ENCODE results near the gene DGAT2L6.

Gene DGAT2L6, protein sequence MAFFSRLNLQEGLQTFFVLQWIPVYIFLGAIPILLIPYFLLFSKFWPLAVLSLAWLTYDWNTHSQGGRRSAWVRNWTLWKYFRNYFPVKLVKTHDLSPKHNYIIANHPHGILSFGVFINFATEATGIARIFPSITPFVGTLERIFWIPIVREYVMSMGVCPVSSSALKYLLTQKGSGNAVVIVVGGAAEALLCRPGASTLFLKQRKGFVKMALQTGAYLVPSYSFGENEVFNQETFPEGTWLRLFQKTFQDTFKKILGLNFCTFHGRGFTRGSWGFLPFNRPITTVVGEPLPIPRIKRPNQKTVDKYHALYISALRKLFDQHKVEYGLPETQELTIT

DNA sequence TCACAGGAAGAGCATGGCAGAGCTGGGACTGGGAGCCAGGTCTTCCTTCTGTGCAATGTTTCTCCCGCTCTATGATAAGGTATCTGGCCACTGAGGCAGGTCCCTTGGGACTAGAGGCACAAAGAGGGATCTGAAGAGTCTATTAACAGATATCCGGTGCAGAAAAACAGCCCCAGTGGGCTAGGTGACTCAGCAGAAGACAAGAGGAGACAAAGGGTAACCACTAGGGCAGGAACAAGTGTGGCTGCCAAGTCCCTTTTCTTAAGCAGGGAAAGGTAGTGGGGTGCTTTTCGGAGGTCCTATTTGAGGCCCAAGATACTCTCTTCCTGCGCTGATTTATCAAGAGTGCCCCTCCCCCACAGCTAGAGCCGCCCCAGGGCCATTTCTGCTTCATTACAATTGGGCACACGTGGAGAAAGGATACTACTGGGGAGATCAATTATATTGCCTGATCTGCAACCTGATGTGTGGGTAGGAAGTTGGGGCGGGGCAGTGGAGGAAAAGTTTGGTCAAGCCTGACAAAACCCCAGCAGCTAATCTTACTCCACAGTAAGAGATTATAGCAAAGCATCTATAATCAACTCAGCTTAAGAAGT lies at the start of gene DGAT2L6:
Gene DGAT2L6 (plus strand): TSS at position 546 of the 596 bp plus-strand sequence. CDS start 100 bp downstream, outside the sequence.
- no peak for DNase-seq (ENCODE audit: low spot score)

DNA sequence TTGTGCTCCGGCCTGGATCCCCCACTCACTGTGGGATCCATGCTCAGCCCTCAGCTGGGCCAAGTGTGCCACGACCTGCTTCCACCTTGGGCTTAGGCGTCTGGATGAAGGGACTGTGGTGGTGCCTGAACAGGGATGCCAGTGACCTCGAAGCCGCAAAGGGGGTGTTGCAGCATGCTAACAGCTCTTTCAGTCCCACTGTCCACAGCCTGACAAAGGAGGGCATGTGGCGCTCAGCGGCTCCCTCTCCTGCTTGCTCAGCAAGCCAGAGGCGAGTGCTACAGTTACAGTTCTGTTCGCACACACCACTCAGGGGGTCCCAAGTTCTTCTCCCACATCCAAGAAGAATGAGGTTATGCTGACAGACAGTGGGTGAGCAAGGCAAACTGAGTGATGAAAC lies 49.2 kb upstream of the DGAT2L6 start:
- no peak for DNase-seq (ENCODE audit: low spot score)

DNA sequence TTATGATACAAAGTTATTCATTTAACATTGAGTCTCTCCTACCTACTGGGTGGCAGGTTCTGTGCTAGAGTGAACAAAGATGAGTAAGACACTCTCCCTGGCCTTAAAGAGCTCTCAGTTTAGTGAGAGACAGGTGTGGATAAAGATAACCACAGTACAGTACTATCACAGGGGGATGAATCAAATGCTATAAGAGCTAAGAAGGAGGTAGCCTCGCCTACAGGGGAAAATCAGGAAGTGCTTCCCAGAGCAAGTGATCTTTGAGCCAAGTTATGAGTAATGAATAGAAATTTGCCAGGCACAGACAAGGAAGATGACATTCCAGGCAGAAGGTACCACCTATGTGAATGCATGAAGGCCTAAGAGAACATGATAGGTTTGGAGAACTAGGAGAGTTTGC lies 47.5 kb upstream of the DGAT2L6 start:
- no peak for DNase-seq (ENCODE audit: low spot score)

DNA sequence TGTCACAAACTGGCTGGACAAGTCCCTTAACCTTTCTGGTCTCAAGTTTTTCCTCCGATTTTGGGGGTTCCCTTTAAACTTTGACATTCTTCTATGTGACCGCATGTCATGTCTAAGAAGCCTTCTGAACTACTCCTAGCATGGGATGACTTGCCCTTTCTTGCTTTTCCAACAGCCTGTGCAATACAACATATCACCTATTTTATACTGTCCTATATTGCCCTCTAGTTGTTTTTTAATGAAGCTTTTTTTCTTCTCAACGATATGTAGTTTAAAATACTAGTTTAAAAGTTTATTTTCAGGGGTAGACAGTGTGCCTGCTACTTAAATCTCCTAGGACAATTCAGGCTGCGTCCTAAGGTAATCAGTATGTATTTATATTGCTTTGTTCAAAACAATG lies 45.1 kb upstream of the DGAT2L6 start:
- no peak for DNase-seq (ENCODE audit: low spot score)

DNA sequence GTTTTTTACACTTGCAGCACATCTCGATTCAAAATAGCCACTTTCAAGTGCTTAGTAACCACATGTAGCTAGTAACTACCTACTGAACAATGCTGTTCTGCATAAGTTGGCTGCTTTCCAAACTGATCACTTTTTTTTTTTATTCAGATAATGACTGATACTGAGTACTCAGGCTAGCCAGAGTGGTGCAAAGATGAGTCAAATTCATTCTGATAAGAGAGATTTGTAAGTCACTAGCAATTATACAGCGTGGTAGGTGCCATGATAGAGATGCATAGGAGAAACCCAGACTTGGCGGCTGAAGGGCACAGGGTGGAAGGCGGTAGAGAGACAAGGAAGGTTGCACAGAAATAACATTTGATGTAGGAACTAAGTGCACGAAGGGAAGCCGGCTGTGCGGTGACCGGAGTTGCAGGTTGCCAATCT lies 44.4 kb upstream of the DGAT2L6 start:
- no peak for DNase-seq (ENCODE audit: low spot score)

DNA sequence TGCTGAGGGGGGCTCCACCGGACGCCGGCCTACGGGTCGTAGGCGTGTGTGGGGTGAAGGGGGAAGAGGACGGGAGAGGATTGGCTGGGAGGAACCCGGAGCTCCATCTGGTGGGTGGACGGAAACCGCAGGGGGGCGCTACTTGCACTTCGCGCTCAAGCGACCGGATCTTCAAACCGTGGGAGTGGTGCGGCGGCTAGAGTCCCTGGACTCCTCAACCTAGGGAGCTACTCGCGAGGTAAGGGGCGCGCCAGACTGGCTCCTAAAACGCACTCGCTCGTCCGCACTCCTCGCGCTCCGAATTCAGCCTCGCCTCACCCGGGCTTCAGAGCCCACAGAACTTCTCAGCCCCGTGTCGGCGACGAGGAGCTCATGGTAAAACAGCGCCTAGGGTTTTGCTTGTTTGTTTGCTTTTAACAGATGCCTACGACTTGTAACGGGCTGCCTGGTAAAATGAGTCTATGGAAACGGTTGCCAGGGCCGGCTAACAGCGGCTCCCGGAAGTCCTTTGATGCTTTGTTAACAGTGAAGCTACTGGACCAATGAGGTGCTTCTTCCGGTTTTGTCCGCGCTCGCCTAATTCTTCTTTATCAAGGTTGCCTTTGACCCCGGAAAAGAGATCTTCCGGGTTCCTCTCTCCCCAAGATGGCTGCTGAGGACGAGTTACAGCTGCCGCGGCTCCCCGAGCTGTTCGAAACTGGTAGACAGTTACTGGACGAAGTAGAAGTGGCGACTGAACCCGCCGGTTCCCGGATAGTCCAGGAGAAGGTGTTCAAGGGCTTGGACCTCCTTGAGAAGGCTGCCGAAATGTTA lies 43.8 kb upstream of the DGAT2L6 start, which contains the start of gene IGBP1:
Gene IGBP1 (plus strand): TSS at position 145 of the 813 bp plus-strand sequence. CDS start 501 bp downstream, at position 646.
- DNase-seq (ENCODE audit: low spot score), result peak; percentile 81

DNA sequence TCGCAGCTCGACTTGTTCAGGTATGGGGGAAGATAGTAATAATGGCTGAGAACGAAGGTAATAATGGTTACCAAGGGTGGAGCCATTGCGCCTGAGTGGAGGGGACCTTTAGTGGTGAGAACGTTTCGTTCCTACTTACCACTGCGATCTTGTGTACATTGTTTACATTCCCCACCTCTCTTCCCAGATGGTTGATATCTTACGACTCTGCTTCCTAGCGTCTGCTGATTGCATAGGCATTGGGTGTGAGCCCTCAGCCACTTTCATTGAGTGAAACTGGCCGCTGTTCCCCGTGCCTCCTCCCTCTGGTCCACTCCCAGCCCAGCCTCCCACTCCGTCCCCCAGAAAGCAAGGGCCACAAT lies 43.2 kb upstream of the DGAT2L6 start:
- DNase-seq (ENCODE audit: low spot score), result no peak

DNA sequence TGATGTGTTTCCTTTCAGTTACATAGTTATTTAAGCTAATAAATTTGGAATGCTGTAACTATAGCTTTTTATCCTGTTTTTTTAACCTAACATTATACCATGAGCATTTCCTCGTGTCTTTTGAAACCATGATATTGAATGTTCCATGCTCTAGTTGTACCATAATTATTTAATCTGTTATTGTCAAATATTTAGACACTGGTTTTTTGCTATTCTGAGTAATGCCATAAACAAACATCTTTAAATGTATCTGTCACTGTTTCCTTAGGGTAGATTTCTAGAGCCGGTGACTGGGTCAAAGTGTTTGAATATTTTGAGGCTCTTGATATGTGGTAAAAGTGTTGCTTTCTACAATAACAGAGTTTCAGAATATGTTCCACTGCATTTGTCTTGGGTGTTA lies 38.7 kb upstream of the DGAT2L6 start:
- no peak for DNase-seq (ENCODE audit: low spot score)

DNA sequence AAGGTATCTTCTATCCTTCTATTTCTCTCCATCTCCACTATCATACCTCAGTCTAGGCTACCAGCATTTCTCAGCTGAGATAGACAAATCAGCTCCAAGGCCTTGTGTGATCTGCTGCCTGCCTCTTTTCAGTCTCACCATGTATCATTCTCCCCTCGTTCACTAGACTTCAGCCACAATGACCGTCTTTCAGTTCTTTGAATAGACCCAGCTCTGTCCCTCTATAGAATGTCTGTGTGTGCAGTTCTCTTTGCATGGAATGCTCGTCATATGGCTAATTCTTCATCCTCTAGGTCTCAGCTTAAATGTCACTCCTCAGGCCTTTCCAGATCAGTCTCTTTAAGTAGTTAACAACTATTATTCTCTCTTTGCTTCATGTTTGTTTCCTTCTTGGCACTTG lies 37.5 kb upstream of the DGAT2L6 start:
- no peak for DNase-seq (ENCODE audit: low spot score)

DNA sequence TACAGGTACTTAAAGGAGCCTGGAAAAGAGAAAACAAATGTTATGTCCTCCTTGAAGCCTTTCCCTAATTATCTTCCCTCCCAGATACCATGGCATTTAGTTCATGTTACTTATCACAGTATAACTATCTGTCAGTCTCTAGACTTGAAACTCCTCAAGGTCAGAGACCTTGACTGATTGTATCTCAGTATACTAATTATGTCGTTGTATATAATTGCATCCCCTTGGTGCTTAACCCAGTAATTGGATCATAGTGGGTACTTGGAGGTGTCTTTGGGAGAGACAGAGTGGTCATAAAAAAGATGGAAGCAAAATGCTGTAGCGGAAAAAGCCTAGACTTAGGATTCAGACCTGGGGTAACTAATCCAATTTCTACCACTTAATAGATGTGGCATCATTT lies 35.9 kb upstream of the DGAT2L6 start:
- no peak for DNase-seq (ENCODE audit: low spot score)

DNA sequence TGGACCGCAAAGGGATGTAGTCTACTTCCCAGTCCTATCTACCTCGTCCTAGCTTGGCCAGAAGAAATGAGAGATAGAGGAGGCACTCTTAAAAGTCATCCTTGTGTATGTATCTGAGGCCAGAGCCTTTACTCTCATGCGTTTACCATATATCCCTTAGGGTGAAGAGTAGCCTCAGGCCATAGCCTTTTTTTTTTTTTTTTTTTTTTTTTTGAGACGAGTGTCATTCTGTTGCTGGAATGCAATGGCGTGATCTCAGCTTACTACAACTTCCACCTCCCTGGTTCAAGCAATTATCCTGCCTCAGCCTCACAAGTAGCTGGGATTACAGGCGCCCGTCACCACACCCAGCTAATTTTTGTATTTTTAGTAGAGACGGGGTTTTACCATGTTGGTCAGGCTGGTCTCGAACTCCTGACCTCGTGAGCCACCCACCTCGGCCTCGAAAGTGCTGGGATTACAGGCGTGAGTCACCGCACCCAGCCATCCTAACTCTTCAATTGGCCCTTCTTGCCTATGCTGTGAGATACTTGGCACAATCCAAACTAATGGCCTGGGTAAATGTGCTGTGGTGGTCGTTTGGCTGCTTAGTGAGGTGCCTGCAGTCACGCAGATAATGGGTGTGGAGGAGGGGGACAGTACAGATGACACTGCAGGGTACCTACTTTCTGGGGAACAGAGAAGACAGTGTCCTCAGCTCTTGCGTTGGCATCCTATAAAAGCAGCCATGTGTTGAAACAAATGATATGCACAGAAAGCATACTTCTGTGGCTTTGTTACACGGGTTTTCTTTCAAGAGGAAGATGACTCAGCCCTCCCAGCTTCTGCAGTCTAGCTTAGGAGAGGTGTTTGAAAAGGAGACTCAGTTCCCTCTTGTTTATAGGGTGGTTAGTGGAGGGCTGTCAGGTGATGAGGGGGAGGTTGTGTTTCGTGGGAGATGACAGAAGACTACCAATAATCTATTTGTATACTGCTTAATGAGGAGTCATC lies 10.4 kb upstream of the DGAT2L6 start:
- no peak for DNase-seq (ENCODE audit: low spot score)

DNA sequence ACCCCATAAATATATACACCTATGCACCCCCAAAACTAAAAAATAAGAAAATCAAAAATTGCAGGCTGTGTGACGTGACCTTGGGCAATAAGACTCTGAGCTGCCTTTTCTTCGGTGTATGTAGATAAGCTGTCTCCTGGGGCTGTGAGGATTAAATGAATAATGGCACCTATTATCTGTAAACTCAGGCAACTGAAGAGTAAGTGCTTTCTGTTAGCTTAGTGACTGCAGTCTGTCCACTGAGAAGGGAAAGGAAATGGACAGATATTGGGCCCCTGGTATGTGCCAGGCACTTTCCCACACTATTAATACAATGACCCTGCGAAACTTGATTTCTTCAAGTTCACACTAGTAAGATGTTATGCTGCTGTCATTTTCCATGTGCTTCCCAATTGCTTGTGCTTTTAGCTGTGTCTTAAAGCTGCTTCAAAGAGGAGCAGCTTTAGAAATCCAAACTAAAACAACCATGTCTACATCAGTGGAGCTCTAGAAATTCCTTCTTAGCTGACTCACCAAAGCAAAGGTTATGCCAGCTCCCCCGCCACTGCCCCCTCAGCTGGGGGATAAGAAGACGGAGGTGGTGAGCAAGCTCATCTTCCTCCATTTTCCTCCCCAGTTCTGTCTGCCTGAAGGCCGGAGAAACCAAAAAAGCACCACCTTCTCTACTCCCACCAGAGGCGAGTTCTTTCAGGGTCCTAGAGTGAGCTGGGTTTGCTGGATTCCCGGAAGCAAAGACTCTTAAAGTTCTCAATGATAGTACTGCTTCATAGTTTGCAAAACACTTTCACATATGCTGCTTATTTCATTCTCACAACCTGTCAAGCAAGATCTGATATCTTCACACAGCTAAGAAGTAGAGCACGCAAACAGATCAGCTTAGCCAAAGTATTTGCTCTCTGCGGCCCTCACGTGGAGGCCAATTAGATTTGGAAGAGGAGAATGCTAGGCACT lies 8.8 kb upstream of the DGAT2L6 start:
- DNase-seq (ENCODE audit: low spot score), result no peak

DNA sequence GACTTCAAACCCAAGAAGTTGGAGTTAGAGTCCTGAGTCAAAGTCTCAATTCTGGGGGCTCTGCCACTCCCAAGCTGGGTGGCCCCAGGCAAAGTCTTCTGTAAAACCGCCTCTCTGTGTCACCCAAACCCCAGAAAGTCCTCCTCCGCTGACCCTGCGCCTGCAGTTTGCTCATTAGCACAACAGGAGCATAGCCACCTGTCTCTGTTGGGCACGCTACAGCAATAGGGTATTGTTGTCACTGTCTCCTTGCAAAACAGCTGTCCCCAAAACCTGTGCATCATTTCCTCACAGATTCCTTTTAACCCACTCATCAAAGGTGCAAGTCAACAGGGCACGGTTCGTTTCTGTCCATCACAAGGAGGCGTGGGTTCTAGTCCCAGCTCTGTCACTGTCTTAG lies 8.0 kb upstream of the DGAT2L6 start:
- no peak for DNase-seq (ENCODE audit: low spot score)

DNA sequence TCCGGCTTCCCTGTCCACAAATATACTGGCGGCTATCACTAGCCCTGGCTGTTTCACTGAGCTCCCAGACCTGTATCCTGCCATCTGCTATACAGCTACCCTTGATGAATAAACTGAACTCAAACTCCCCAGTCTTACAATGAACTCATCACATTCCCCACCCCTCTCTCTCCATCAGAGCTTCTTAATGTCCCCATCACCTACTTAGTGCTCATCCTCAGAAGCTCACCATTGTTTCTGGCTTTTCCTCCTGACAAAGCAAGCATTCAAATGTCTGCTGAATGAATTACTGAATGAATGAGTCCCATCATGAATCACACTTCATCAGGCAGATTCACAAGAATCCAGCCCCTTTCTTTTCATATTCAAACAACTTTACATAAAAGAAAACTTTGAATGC lies 5.7 kb upstream of the DGAT2L6 start:
- no peak for DNase-seq (ENCODE audit: low spot score)

DNA sequence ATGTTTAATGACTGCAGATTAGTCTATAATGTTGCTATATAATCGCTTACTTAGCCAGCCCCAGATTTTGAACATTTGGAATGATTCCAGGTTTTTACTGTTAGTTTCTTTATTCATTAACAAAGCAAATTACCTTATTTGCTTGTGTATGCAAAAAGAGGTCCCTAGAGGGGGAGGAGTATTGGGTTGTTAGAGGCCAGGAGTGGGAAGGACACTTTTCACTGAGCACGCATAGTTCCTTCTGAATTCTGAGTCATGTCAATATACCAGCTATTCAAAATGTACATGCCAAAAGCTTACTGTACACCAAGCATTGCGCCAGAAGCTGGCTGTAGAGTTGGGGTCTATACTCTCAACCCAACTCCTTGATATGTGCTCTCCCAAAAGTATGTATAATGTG lies 5.1 kb upstream of the DGAT2L6 start:
- no peak for DNase-seq (ENCODE audit: low spot score)

DNA sequence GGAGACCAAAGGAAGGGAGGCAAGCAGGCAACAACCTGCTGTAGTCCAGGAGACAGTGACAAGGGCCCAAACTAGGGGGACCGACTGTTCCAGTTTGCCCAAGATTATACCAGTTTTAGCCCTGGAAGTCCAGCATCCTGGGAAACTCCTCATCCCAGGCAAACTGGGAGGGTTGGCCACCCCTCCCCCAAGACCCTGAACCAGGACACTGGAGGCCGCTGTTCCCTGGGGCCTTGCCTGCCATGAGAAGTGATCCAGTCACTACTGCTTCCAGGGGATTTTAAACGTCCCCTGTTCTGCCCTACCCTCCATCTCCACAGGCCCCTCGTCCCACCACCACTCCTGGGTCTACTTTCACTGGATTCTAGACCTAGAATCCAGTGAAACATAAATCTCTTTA lies 4.3 kb upstream of the DGAT2L6 start:
- no peak for DNase-seq (ENCODE audit: low spot score)

DNA sequence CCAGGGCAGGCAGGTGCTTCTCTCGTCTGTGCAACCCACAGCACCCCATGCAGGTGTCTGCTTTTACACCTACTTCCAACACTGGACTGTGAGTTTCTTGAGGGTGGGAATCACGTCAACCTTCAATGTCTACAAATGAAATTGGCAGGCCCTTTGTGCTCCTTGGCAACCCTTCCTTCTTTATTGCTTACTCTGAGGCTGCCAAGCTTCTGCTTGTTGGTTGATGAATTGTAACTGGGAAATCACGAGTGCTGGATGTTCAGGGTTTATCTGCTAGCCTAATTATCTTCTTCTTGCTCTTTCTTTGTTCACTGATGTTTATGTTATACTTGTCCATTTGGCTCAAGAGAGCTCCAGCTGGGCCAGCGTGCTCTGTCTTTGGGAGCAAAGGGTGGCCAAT lies 2.5 kb upstream of the DGAT2L6 start:
- no peak for DNase-seq (ENCODE audit: low spot score)

DNA sequence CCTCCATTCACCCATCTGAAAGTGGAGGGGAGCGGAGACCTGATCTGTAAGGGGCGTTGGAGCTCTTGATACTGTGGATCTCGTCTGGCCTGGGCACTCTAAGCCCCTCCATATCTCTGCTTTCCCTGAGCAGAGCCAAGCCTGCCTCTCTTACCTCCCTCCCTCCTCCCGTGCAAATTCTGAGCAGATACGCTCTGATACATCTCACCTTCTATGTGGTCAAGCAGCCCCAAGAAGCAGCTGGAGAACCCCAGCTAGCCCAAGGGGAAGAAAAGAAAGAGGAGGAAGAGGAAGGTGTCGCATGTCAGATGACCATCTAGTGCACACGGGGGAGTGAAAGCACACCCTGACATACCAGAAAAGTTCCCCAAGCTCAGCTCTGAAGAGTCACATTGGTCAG lies 1.9 kb upstream of the DGAT2L6 start:
- DNase-seq (ENCODE audit: low spot score), result no peak

DNA sequence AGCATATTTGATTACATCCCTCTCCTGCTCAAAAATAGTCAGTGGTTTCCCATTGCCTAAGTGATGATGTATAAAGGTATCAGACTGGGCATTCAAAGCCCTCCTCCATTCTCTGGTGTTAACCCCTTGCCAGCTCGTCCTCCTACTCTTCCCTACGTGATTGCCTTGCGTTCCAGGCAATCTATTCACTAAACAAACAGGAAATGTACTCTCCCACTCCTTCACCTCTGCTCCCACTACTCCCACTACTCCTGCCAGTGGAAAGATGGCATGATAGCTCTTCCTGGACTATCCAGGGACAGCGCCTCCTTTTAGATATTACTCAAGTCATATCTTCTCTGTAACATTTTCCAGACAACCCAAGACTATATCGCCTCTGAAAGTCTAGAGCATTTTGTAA lies 5.8 kb downstream of the DGAT2L6 start:
- no peak for DNase-seq (ENCODE audit: low spot score)

DNA sequence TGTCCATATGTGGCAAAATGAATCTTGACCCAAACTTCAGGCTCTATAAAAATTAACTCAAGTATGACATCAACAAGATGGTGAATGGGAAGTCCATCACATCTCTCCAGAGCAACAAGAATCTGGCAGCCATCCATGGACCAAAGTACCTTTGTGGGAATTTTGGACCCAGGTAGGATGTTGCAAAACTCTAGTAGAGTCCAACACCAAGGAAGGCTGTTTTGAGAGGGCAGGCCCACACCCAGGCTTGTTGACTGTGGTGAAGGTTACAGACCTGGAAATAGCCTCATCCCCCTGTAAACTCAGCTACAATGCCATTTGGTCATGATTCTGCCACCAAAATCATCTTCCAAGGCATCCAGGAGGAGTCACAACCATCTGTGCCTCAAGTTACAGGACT lies 12.9 kb downstream of the DGAT2L6 start:
- DNase-seq (ENCODE audit: low spot score), result no peak

All from CD4-positive, alpha-beta T cell treated with Interleukin-6 at 100 ng/mL for 8 hours (primary cell).